ENCODE data around the gene MAST2.

The MAST2 gene

GRCh38 chr1:46065405-46065804, 262.0 kb downstream of the MAST2 start:
- DNase-seq (ENCODE audit: low read depth) = no peak

GRCh38 chr1:46067652-46068051, 264.2 kb downstream of the MAST2 start:
- no peak for DNase-seq (ENCODE audit: low read depth)

DNA sequence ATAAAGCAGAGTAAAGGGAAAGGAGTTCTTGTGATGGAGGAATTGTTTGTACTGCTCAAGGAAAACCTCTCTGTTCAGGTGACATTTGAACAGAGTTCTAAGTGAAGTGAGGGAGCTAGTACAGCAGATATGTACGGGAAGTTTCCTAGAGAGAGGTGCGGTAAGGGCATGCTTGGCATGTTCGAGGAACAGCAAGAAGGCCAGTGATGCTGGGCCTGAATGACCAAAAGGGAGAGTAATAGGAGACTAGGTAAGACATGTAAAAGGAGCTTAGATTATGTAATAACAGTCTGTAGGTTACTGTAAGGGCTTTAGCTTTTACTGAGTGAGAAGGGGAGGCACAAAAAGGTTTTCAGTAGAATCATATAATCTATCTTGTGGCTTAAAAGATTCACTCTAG, 265.1 kb downstream of the MAST2 start:
- DNase-seq (ENCODE audit: low read depth) = no peak

GRCh38 chr1:46070164-46070814, 266.9 kb downstream of the MAST2 start:
- DNase-seq (ENCODE audit: low read depth) = no peak

- no peak for DNase-seq (ENCODE audit: low read depth)
Measured at GRCh38 chr1:46072975-46073374, 269.6 kb downstream of the MAST2 start.

DNA sequence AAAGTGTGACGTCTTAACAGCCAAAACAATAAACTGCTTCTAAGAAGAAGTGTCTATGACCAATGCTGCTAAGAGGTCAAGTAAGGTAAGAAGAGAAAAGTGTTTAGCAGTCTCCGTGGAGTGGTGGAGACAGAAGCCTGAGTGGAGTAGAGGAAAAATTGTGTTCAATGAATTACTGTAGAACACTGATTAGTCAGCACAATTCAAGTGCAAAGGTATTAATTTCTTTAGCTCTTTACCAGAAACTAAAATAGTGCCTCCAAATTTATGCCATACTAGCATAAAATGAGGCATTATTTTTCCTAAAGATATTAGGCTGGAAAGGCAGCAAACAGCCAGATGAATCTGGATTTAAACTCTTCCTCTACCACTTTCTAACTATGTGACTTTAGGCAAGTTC, 272.9 kb downstream of the MAST2 start:
- no peak for DNase-seq (ENCODE audit: low read depth)

DNA sequence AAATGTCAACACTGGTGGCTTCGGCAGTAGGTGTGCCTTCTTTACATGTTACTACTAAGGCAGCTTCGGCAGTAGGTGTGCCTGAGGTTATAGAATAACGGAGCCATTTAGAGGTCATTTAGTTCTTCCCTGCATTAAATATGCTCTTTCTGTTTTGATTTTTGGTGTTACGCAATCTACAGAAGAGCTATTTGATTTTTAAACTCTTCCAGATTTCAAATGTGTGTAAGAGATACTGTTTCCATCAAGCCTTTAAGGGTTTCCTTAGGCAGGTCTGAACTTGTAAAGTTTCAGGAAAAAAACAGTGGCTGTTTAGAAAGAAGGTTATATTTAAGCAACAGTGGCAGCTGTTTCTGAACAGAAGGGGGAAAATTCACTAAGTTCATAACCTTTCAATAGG, 274.2 kb downstream of the MAST2 start:
- DNase-seq (ENCODE audit: low read depth) = no peak

GRCh38 chr1:46080257-46080656, 276.8 kb downstream of the MAST2 start:
- DNase-seq (ENCODE audit: low read depth) = no peak

DNA sequence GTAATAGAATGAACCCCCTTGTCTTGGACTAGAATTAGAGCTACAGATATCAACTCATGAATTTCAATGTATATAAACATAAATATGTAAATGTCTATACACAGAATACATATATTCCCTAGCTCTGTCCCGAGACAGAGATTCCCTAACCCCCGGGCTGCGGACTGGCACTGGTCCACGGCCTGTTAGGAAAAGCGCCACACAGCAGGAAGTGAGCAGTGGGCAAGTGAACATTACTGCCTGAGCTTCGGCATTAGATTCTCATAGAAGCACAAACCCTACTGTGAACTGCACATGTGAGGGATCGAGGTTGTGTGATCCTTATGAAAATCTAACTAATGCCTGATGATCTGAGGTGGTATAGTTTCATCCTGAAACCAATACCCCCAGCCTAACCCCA, 277.8 kb downstream of the MAST2 start:
- no peak for DNase-seq (ENCODE audit: low read depth)

- DNase-seq (ENCODE audit: low read depth) = no peak
Measured at GRCh38 chr1:46081619-46082018, 278.2 kb downstream of the MAST2 start.

GRCh38 chr1:46083579-46083978, 280.2 kb downstream of the MAST2 start:
- DNase-seq (ENCODE audit: low read depth) = no peak

GRCh38 chr1:46084553-46085451, 281.4 kb downstream of the MAST2 start:
- DNase-seq (ENCODE audit: low read depth) = no peak

Measured in activated T-cell treated with anti-CD3 and anti-CD28 coated beads for 1 hour (primary cell).